Stomach (tissue), 19 donors: ENCODE data around the gene DOCK11. TPM values are rescaled to one million over a fixed set of nuclear protein-coding genes. Genes with fewer than 3 reads are reported as not detected.

Experiments used
- DNase-seq, 2 donors: peaks; one replicate each; pipeline versions ENCODE4 v3.0.0 to v3.0.0-alpha.2; 2013 to 2019
- H3K27ac ChIP-seq, 5 donors: fragments of 200-600 bp in 4 of 5; sonication (generic) in 4 of 5; one replicate each; pipeline ENCODE4 v1.5.1; 2013 to 2019; ENCODE audit warnings: mild to moderate bottlenecking in 1 of 5, moderate library complexity in 1 of 5
- H3K27me3 ChIP-seq, 3 donors: fragments of 200-600 bp; sonication (generic); one replicate each; pipeline ENCODE4 v1.5.1; 2017 to 2019; ENCODE audit warnings: mixed run types in 1 of 3
- H3K36me3 ChIP-seq, 4 donors: fragments of 200-600 bp; sonication (generic); 1 replicate in 3 of 4; 2 replicates in 1 of 4; pipeline ENCODE4 v1.5.1; 2016 to 2019
- H3K4me1 ChIP-seq, 4 donors: fragments of 200-600 bp; sonication (generic); one replicate each; pipeline ENCODE4 v1.5.1; 2016 to 2019
- H3K4me3 ChIP-seq, 4 donors: fragments of 200-600 bp; sonication (generic) in 3 of 4; one replicate each; pipeline ENCODE4 v1.5.1; 2016 to 2019; ENCODE audit warnings: mild to moderate bottlenecking in 1 of 4
- H3K9me3 ChIP-seq, 4 donors: fragments of 200-600 bp; sonication (generic); one replicate each; pipeline ENCODE4 v1.5.1; 2016 to 2019
- EP300 ChIP-seq: sonication (generic); formaldehyde crosslinking; IDR thresholded peaks from one replicate; pipeline ENCODE4 v1.6.1; 2017; ENCODE audit warnings: antibody characterized with exemption
- POLR2A ChIP-seq, 4 donors: fragments of 450-650 bp; IDR thresholded peaks; one replicate each; pipeline ENCODE4 v1.6.1; 2016; ENCODE audit warnings: antibody characterized with exemption in 4 of 4, control low read depth in 2 of 4, mild to moderate bottlenecking in 1 of 4, moderate library complexity in 1 of 4
- POLR2AphosphoS5 ChIP-seq, 3 donors: sonication (generic); formaldehyde crosslinking; IDR thresholded peaks; one replicate each; pipeline ENCODE4 v1.6.1; 2016; ENCODE audit warnings: antibody characterized with exemption in 3 of 3
- WGBS, 5 donors: extraction: QIAGEN DNeasy Blood & Tissue Kit in 3 of 5; methylation state at CpG; one replicate each; pipeline versions ENCODE4 v1.1.5 to v1.1.7; 2013 to 2018; 5-methylcytosine and 5-hydroxymethylcytosine counted together
- intact Hi-C: fragments of 100-400 bp; cut with DNase I; formaldehyde crosslinking; loops from one replicate; pipeline ENCODE4 v1.15.1; 2023; ENCODE audit warnings: low total_unique reads
- long read RNA-seq, 10 donors: transcript quantifications; one replicate each; lab custom pipeline, GENCODE V29; 2026
- polyA plus RNA-seq, 3 donors: library from polyadenylated mRNA; stranded (reverse); fragments of 200-250 nt; gene quantifications; one replicate each; pipeline ENCODE4 v1.2.3, GENCODE V29; 2013
- total RNA-seq, 5 donors: library from RNA; depleted of rRNA; stranded (reverse); fragments of >200 nt; gene quantifications; one replicate each; pipeline versions ENCODE4 v1.1.0 to v1.2.3, GENCODE V29; 2014 to 2016
- TF ChIP-seq, protein P1 (sequence below), 7 experiments: fragments of 450-650 bp in 4 of 7; fragments of 200-600 bp in 3 of 7; sonication (generic) in 3 of 7; IDR thresholded peaks; one replicate each; pipeline ENCODE4 v1.5.1; 2016 to 2019; ENCODE audit warnings: antibody characterized with exemption in 7 of 7, control low read depth in 2 of 7, mild to moderate bottlenecking in 1 of 7
- donor health status: healthy with polysubstance abuse.
- donor health status: Bipolar disorder and iron deficiency.
- donor health status: healthy.

The DOCK11 gene
- total RNA-seq (10 to 100 TPM in 3 of 5 donors, 1 to 10 TPM in 2; 3.5 to 34.0 (median 17.0) TPM), polyA plus RNA-seq (1 to 10 TPM; 4.7 to 6.8 (median 5.7) TPM)
- long read RNA-seq, donor 1 = 0 reads
- long read RNA-seq, donor 2 = 0 reads
- long read RNA-seq, donor 3 = 0 reads
- long read RNA-seq, donor 4 = 0 reads
- long read RNA-seq, donor 5 = 0 reads
- long read RNA-seq, donor 6 = 0 reads
- long read RNA-seq, donor 7 = 0 reads
- long read RNA-seq, donor 8 = 0 reads
- long read RNA-seq, donor 9 = 0 reads
- long read RNA-seq, donor 10 = 0 reads

DNA sequence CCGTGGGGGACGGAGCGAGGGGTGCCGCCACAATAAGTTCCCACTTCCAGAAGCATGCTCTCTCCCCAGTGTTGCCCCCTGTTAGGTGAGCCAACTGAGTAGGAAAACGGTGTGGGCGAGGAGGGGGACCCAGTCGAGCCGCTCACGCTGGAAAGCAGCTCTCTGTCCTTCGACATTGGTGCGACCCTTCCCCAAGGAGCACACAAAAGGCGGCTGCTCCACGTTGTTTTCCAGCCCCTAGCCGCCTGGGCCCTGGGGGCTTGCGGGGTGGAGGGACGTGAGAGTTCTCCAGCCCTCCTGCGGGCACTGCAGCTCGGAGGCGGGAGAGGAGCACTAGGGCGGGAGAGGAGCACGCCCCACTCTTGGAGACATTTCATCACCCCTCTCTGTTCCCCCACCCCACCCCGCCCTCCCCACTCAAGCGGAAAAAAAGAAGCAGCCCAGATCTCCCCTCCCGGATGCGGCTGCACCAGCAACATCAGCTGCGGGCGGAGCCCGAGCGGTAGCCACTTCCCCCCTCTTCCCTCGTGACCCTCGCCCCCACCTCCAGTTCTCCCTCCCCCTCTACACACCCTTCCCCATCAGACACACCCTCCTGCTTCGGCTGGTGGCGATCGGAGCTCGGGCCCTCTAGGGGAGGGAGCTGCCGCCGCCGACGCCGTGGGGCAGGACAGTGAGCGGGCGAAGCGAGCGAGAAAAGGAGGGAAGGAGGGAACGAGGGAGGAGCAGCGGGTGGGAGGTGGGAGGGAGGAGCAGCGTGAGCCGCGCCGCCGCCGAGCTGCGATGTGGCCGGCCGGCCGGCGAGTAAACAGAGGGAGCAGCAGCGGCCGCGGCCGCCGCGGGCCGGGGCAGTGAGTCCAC is at the start of gene DOCK11:
TSS of gene DOCK11 (plus strand) at position 755 of the 861 bp plus-strand sequence. CDS start 157 bp downstream, outside the sequence.
- no peaks in the 10 kb centered on the region for H3K36me3 ChIP-seq
- WGBS, 5 donors = 1 to 61% (median 24%) methylated on average over 23 to 54 of the region's 64 CpGs
- peak; percentile 59 to 91 for DNase-seq
- peak within 1 kb of the TSS; percentile 67 to 91 (median 84) for H3K27ac ChIP-seq
- no peaks in the 10 kb centered on the region for H3K27me3 ChIP-seq
- H3K9me3 ChIP-seq = no peaks in the 10 kb centered on the region
- TF ChIP-seq POLR2AphosphoS5 (IDR thresholded peaks at IDR 0.05) (peak; percentile 52 to 61 (median 57)), POLR2A (IDR thresholded peaks at IDR 0.05) (no peak)
- peaks cover 0 to 24% (median 13%) of the 10 kb centered on the region in 4 donors for H3K4me1 ChIP-seq
- intact Hi-C loops = no loop called here
- H3K4me3 ChIP-seq = peak within 1 kb of the TSS; percentile 55 to 84 (median 70)

DNA sequence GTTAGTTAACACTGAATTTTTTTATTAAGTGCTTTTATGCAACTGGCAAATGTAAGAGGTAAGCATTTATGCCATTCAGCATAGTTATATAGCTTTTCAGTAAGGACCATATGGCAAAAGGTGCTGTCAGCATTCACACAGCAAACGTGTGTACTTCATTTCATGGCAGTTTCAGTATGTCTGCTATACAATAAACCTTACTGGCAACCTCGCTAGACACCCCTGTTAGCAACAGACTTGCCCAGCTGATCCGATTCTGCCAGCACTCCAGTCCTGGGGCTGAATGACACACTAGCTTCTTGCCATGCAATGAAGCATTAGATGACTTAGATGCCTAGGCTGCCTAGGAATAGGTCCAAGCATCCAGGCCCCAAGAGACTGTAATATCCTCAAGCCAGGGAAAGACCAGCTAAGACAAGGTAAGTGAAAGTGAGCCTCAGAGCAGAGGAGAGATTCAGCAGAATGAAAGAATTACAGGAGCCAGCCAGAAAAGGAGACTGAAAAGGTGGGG is 47.3 kb upstream of the DOCK11 start:
- 52 to 81% (median 76%) methylated on average over 3 of the region's 3 CpGs for WGBS, 5 donors
- peaks cover 0 to 53% (median 39%) of the 10 kb centered on the region in 4 donors for H3K36me3 ChIP-seq
- no peak overlapping the region for H3K27ac ChIP-seq
- H3K4me3 ChIP-seq = no peak overlapping the region
- intact Hi-C loops = no loop called here
- DNase-seq = no peak
- no peaks in the 10 kb centered on the region for H3K27me3 ChIP-seq
- TF ChIP-seq POLR2A (IDR thresholded peaks at IDR 0.05) = no peak
- no peak for TF ChIP-seq POLR2AphosphoS5 (IDR thresholded peaks at IDR 0.05)
- TF ChIP-seq, protein P1, sequence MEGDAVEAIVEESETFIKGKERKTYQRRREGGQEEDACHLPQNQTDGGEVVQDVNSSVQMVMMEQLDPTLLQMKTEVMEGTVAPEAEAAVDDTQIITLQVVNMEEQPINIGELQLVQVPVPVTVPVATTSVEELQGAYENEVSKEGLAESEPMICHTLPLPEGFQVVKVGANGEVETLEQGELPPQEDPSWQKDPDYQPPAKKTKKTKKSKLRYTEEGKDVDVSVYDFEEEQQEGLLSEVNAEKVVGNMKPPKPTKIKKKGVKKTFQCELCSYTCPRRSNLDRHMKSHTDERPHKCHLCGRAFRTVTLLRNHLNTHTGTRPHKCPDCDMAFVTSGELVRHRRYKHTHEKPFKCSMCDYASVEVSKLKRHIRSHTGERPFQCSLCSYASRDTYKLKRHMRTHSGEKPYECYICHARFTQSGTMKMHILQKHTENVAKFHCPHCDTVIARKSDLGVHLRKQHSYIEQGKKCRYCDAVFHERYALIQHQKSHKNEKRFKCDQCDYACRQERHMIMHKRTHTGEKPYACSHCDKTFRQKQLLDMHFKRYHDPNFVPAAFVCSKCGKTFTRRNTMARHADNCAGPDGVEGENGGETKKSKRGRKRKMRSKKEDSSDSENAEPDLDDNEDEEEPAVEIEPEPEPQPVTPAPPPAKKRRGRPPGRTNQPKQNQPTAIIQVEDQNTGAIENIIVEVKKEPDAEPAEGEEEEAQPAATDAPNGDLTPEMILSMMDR (IDR thresholded peaks at IDR 0.05) = no peak
- TF ChIP-seq EP300 = no peak
- no peaks in the 10 kb centered on the region for H3K4me1 ChIP-seq
- no peaks in the 10 kb centered on the region for H3K9me3 ChIP-seq

DNA sequence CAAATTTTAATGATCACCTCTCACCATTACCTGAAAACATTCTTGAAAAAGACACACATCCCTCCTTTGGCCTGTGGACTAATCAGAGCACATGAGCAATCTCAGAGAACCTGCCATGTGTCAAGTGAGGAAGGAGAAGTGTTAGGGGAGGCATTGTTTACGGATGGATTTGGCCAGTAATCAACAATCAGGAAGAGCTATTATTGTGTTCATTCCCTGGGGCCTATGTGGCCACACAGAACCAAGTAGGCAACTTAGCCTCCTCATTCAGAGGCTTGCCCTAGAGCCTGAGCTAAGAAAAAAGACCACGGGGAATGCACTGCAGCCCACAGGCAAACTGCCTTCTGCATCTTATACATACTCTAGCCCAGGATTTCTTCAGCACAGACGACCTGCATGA is 40.6 kb upstream of the DOCK11 start:
- intact Hi-C loops = loop anchor here (10.0 kb wide), 1 partner anchor 140 kb away; no protein-coding TSS in a partner anchor

DNA sequence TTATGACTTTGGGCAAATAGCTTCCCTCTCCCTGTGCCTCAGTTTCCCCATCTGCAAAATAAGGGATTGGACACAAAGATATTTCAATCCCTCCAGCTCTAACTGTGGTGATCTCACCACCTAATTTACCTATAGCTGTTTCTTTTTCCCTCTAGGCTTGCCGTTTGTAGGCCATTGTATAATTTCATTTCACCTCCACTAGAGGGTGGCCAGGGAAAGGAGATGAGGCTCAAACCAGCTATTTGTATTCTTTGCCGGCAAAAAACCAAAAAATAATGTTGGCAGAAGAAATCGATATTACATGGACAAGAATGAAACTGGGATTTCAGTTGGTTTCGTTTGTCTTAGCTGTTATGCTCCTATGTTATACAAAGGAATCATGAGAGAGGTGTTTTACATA is 36.1 kb upstream of the DOCK11 start:
- no peak overlapping the region for H3K27ac ChIP-seq
- no peaks in the 10 kb centered on the region for H3K36me3 ChIP-seq
- no peak overlapping the region for H3K4me3 ChIP-seq
- intact Hi-C loops = loop anchor here (10.0 kb wide), 1 partner anchor 135 kb away; no protein-coding TSS in a partner anchor
- H3K27me3 ChIP-seq = no peaks in the 10 kb centered on the region
- DNase-seq = peak in 1 of 2 donors; percentile 68
- TF ChIP-seq, protein P1 (IDR thresholded peaks at IDR 0.05) = peak in 4 of 7 experiments; percentile 12 to 44 (median 38)
- no peak for TF ChIP-seq POLR2AphosphoS5 (IDR thresholded peaks at IDR 0.05)
- WGBS, 5 donors = 0 to 19% (median 8%) methylated on average over 4 of the region's 4 CpGs
- no peaks in the 10 kb centered on the region for H3K9me3 ChIP-seq
- H3K4me1 ChIP-seq = no peaks in the 10 kb centered on the region

More for the DNA sequence above, 40.6 kb upstream of the DOCK11 start:
- no peaks in the 10 kb centered on the region for H3K27me3 ChIP-seq
- TF ChIP-seq, protein P1 (IDR thresholded peaks at IDR 0.05) = no peak
- no peak for TF ChIP-seq EP300
- TF ChIP-seq POLR2A (IDR thresholded peaks at IDR 0.05) = no peak
- TF ChIP-seq POLR2AphosphoS5 (IDR thresholded peaks at IDR 0.05) = no peak
- no peak for DNase-seq
- H3K27ac ChIP-seq = no peak overlapping the region
- H3K9me3 ChIP-seq = no peaks in the 10 kb centered on the region
- H3K36me3 ChIP-seq = peaks cover 0 to 20% (median 7%) of the 10 kb centered on the region in 4 donors
- WGBS, 5 donors = 72 to 81% (median 75%) methylated on average over 3 of the region's 3 CpGs
- no peaks in the 10 kb centered on the region for H3K4me1 ChIP-seq
- no peak overlapping the region for H3K4me3 ChIP-seq
